ENCODE results near the gene BDKRB1.

DNA sequence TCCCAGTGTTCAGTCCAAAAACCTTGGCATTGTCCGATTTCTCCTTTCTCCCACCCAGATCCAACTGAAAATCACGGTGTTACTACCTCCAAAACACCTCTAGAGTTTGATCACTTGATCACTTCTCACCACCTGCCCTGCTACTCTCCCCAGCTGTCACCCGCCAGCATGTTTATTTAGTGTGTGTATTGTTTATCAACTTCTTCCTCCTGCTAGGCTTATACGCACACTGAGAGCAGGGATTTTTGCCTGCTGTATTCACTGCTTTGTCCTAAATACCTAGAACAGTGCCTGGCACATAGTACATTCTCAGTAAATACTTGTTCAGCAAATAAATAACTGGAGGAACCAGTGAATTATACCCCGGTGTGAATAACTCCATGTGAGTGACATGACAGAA lies 5.0 kb downstream of the BDKRB1 start:
- TF ChIP-seq EZH2phosphoT487 (IDR thresholded peaks at IDR 0.05; ENCODE audit: low read depth): no peak
- TF ChIP-seq, protein P1, sequence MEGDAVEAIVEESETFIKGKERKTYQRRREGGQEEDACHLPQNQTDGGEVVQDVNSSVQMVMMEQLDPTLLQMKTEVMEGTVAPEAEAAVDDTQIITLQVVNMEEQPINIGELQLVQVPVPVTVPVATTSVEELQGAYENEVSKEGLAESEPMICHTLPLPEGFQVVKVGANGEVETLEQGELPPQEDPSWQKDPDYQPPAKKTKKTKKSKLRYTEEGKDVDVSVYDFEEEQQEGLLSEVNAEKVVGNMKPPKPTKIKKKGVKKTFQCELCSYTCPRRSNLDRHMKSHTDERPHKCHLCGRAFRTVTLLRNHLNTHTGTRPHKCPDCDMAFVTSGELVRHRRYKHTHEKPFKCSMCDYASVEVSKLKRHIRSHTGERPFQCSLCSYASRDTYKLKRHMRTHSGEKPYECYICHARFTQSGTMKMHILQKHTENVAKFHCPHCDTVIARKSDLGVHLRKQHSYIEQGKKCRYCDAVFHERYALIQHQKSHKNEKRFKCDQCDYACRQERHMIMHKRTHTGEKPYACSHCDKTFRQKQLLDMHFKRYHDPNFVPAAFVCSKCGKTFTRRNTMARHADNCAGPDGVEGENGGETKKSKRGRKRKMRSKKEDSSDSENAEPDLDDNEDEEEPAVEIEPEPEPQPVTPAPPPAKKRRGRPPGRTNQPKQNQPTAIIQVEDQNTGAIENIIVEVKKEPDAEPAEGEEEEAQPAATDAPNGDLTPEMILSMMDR (IDR thresholded peaks at IDR 0.05; ENCODE audit: low read depth, low read length): no peak

All from OCI-LY3 (cell line).